GM12878 (cell line): ENCODE measurements around the gene CHKA. TPM values are rescaled to one million over a fixed set of nuclear protein-coding genes. Genes with fewer than 3 reads are reported as not detected.

Experiments
- ATAC-seq: fragments of 200-7000 bp; cut with Tn5 transposase; 3 replicates; pipeline ENCODE4 v1.9.1; 2020; ENCODE audit warnings: mild to moderate bottlenecking, moderate library complexity
- BruUV-seq: library from RNA; stranded (reverse); fragments of 400-500 nt; replicated peaks from 2 replicates; lab custom pipeline; 2021; lab: Mats Ljungman, UMichigan
- CTCF ChIA-PET: fragments of 300-600 bp; sonication (Branson Sonifier 250); formaldehyde crosslinking; extraction: SDS; loops from one replicate; lab custom pipeline; 2021; ENCODE audit warnings: inconsistent platforms; lab: Yijun Ruan, JAX
- POLR2A ChIA-PET: fragments of 350-600 bp; formaldehyde crosslinking; extraction: SDS; loops from one replicate; lab custom pipeline; 2021; ENCODE audit warnings: inconsistent platforms; lab: Charles Lee
- RAD21 ChIA-PET: fragments of 300-600 bp; sonication (Branson Sonifier 250); formaldehyde crosslinking; loops from one replicate; lab custom pipeline; 2023; ENCODE audit warnings: antibody characterized with exemption; ENCODE audit not compliant: unreplicated experiment; lab: Charles Lee
- SMC1A ChIA-PET: fragments of 300-600 bp; sonication (Branson Sonifier 250); formaldehyde crosslinking; loops from one replicate; lab custom pipeline; 2023; ENCODE audit not compliant: unreplicated experiment, uncharacterized antibody; lab: Charles Lee
- DNase-seq: peaks from one replicate; pipeline ENCODE4 v3.0.0-alpha.2; 2011; ENCODE audit warnings: low read depth, low spot score
- FAIRE-seq: peaks from 3 replicates; lab custom pipeline; 2011; peaks lifted over from hg19 to GRCh38; lab: Jason Lieb, UNC
- H2AFZ ChIP-seq: 2 replicates; pipeline ENCODE4 v1.6.0; 2011; ENCODE audit warnings: low read depth, low read length, control low read depth; ENCODE audit not compliant: control insufficient read depth
- H3K27ac ChIP-seq: 2 replicates; pipeline ENCODE4 v1.5.1; 2011; ENCODE audit warnings: control low read depth; ENCODE audit not compliant: control insufficient read depth, insufficient read depth
- H3K27me3 ChIP-seq, 2 experiments: replicated peaks in 1 of 2; 2 replicates each; pipeline versions ENCODE4 v1.6.0 to v1.6.1; 2011; ENCODE audit warnings: low read length in 1 of 2; ENCODE audit not compliant: control insufficient read depth in 2 of 2, insufficient read depth in 2 of 2
- H3K36me3 ChIP-seq, 2 experiments: 2 replicates each; pipeline ENCODE4 v1.5.1; 2011; ENCODE audit warnings: low read length in 1 of 2; ENCODE audit not compliant: control insufficient read depth in 2 of 2, insufficient read depth in 2 of 2
- H3K4me1 ChIP-seq: 2 replicates; pipeline ENCODE4 v1.6.1; 2011; ENCODE audit warnings: mild to moderate bottlenecking, low read length, moderate library complexity, mixed read lengths; ENCODE audit not compliant: control insufficient read depth, insufficient read depth
- H3K4me2 ChIP-seq: 2 replicates; pipeline ENCODE4 v1.6.0; 2011; ENCODE audit warnings: control low read depth; ENCODE audit not compliant: control insufficient read depth, insufficient read depth
- H3K4me3 ChIP-seq: fragments of 200-600 bp; sonication (generic); 2 replicates; pipeline ENCODE4 v1.5.1; 2016
- H3K79me2 ChIP-seq: 2 replicates; pipeline ENCODE4 v1.6.0; 2011; ENCODE audit warnings: low read length; ENCODE audit not compliant: control insufficient read depth, insufficient read depth
- H3K9ac ChIP-seq: 2 replicates; pipeline ENCODE4 v1.8.0; 2011; ENCODE audit warnings: low read length, control low read depth, mixed read lengths; ENCODE audit not compliant: control insufficient read depth, insufficient read depth
- H3K9me3 ChIP-seq: replicated peaks from 3 replicates; pipeline ENCODE4 v1.5.1; 2011; ENCODE audit warnings: mild to moderate bottlenecking, low read length; ENCODE audit not compliant: control insufficient read depth, insufficient read depth
- H4K20me1 ChIP-seq: 2 replicates; pipeline ENCODE4 v1.6.0; 2011; ENCODE audit not compliant: control insufficient read depth, insufficient read depth
- ATF3 ChIP-seq: IDR thresholded peaks from 2 replicates; pipeline ENCODE4 v1.6.1; 2011; ENCODE audit warnings: low read depth, mild to moderate bottlenecking, low read length, moderate library complexity, borderline replicate concordance; ENCODE audit errors: extremely low read depth
- PAX5 ChIP-seq: IDR thresholded peaks from 2 replicates; pipeline ENCODE4 v1.6.1; 2011; ENCODE audit warnings: low read depth, low read length, borderline replicate concordance
- SREBF1 ChIP-seq: IDR thresholded peaks from 2 replicates; pipeline ENCODE4 v1.6.1; 2012; ENCODE audit warnings: mild to moderate bottlenecking, low read length
- TBL1XR1 ChIP-seq: IDR thresholded peaks from 2 replicates; pipeline ENCODE4 v1.6.1; 2012; ENCODE audit warnings: low read depth, low read length, improper control_type of control experiment
- ZNF217 ChIP-seq: fragments of 450-650 bp; IDR thresholded peaks from 2 replicates; pipeline ENCODE4 v1.6.1; 2017; ENCODE audit warnings: antibody characterized with exemption, mild to moderate bottlenecking
- ZNF687 ChIP-seq: fragments of 450-650 bp; IDR thresholded peaks from 2 replicates; pipeline ENCODE4 v1.6.1; 2017; ENCODE audit warnings: mild to moderate bottlenecking, moderate library complexity
- WGBS: methylation state at CpG from one replicate; pipeline ENCODE4 v1.1.6; 2016; ENCODE audit warnings: low lambda C conversion rate; ENCODE audit not compliant: insufficient replicate concordance, insufficient coverage; ENCODE audit errors: missing lambda C conversion rate; 5-methylcytosine and 5-hydroxymethylcytosine counted together
- in situ Hi-C: fragments of 300-500 bp; cut with MboI; formaldehyde crosslinking; loops from 9 replicates; pipeline ENCODE4 v1.14.3; 2018; ENCODE audit warnings: mixed read lengths
- intact Hi-C: fragments of 100-400 bp; cut with micrococcal nuclease; formaldehyde crosslinking; loops from one replicate; pipeline ENCODE4 v1.14.2; 2022; ENCODE audit not compliant: unreplicated experiment
- polyA plus RNA-seq, 11 experiments: library from polyadenylated mRNA; depleted of rRNA in 4 of 11; unstranded in 6 of 11; stranded (reverse) in 5 of 11; fragments of >200 nt; fragmentation: Nextera tagmentation in 4 of 11; fragmentation: Illumina TruSeq in 1 of 11; extraction: Ambion mirVana in 4 of 11; extraction: Trizol in 1 of 11; gene quantifications; 1 replicate in 1 of 11; 2 replicates in 10 of 11; pipeline versions ENCODE4 v1.2.1 to v1.2.3, GENCODE V29; 2011 to 2016; ENCODE audit warnings: inconsistent platforms in 2 of 11, missing spikeins in 2 of 11, low read depth in 1 of 11
- total RNA-seq, 4 experiments: library from RNA; depleted of rRNA in 3 of 4; stranded (reverse); fragments of >200 nt in 3 of 4; fragmentation: Illumina TruSeq in 1 of 4; extraction: Trizol in 1 of 4; gene quantifications; 2 replicates each; pipeline versions ENCODE4 v1.2.1 to v1.2.3, GENCODE V29; 2013 to 2021

CHKA gene
- total and polyA plus RNA-seq, 10 of the 15 experiments (the other 5 are each of a cell fraction or from before 2014, with no cell fraction given) = 5.2 to 29.2 (median 21.2) TPM

- no peak for TF ChIP-seq ZNF687
Measured at GRCh38 chr11:68083517-68083916, 37.7 kb downstream of the CHKA start (continued).

GRCh38 chr11:68082481-68082880, 38.7 kb downstream of the CHKA start:
- Histone ChIP-seq H3K4me1 (peaks cover 3% of the 10 kb centered on the region; the same call in 1 of the 2 replicates), H3K27me3 (no peaks in the 10 kb centered on the region), H3K4me3 (no peak overlapping the region), H3K27ac (no peak overlapping the region), H3K36me3 (peaks cover 8 to 14% of the 10 kb centered on the region in 2 experiments), H4K20me1 (no peaks in the 10 kb centered on the region), H2AFZ (no peak overlapping the region), H3K9me3 (no peaks in the 10 kb centered on the region), H3K9ac (no peak overlapping the region), H3K79me2 (no peaks in the 10 kb centered on the region; the same call in 1 of the 2 replicates), H3K4me2 (no peak overlapping the region)
- ChIA-PET CTCF (no interaction called here), POLR2A (no interaction called here), RAD21 (no interaction called here), SMC1A (interaction anchor here (0.6 to 2.0 kb wide), 2 partner anchors 9 to 940 kb away, joined by 3 to 10 read pairs; no protein-coding TSS in a partner anchor)
- ATAC-seq (no peak), DNase-seq (no peak), FAIRE-seq (no peak)
- no TSS peak for BruUV-seq
- 35% methylated on average over 3 of the region's 3 CpGs for WGBS
- TF ChIP-seq PAX5 (no peak), ZNF217 (no peak), TBL1XR1 (no peak), SREBF1 (no peak), ATF3 (no peak)
- in situ Hi-C loops (no loop called here), intact Hi-C loops (no loop called here)
